HK-2 (cell line): ENCODE measurements around the gene CTIF.

ENCODE experiments used
- DNase-seq: peaks from one replicate; pipeline ENCODE4 v3.0.0-alpha.2; 2018; ENCODE audit not compliant: unreplicated experiment

The CTIF gene

GRCh38 chr18:48776156-48776555, 237.3 kb downstream of the CTIF start:
- DNase-seq = no peak

GRCh38 chr18:48776641-48777025, 237.8 kb downstream of the CTIF start:
- DNase-seq = no peak

GRCh38 chr18:48777026-48777743, 238.4 kb downstream of the CTIF start:
- DNase-seq = peak; percentile 38

- no peak for DNase-seq
Measured at GRCh38 chr18:48777744-48778116, 238.9 kb downstream of the CTIF start.

GRCh38 chr18:48778344-48779011, 239.6 kb downstream of the CTIF start:
- no peak for DNase-seq

GRCh38 chr18:48779462-48779861, 240.6 kb downstream of the CTIF start:
- DNase-seq = no peak

- no peak for DNase-seq
Measured at GRCh38 chr18:48780201-48780912, 241.5 kb downstream of the CTIF start.

GRCh38 chr18:48780913-48781162, 242.0 kb downstream of the CTIF start:
- DNase-seq = no peak

GRCh38 chr18:48781163-48781987, 242.5 kb downstream of the CTIF start:
- DNase-seq = no peak

- no peak for DNase-seq
Measured at GRCh38 chr18:48781988-48782363, 243.1 kb downstream of the CTIF start.

- DNase-seq = no peak
Measured at GRCh38 chr18:48782381-48782861, 243.6 kb downstream of the CTIF start.

- DNase-seq = no peak
Measured at GRCh38 chr18:48783616-48784520, 245.0 kb downstream of the CTIF start.

- DNase-seq = no peak
Measured at GRCh38 chr18:48784656-48785055, 245.8 kb downstream of the CTIF start.

GRCh38 chr18:48785091-48785614, 246.3 kb downstream of the CTIF start:
- no peak for DNase-seq

- DNase-seq = no peak
Measured at GRCh38 chr18:48785736-48786454, 247.1 kb downstream of the CTIF start.

- DNase-seq = no peak
Measured at GRCh38 chr18:48786455-48787202, 247.8 kb downstream of the CTIF start.

- no peak for DNase-seq
Measured at GRCh38 chr18:48787203-48788151, 248.6 kb downstream of the CTIF start.

GRCh38 chr18:48788373-48788772, 249.5 kb downstream of the CTIF start:
- no peak for DNase-seq
